OCI-LY7 (cell line): ENCODE measurements around the gene NPIPB12. TPM values are rescaled to one million over a fixed set of nuclear protein-coding genes. Genes with fewer than 3 reads are reported as not detected.
A peak's percentile ranks its signal among the peaks of the same experiment; 100 is the strongest.
"Not testable (repeated sequence)": the region's sequence is repeated elsewhere in the genome, so short reads cannot be mapped to it uniquely, and the experiment has no call there.

Experiments used
- Bru-seq: library from RNA; stranded (reverse); fragments of 400-500 nt; gene quantifications from one replicate; lab custom pipeline; 2021; lab: Mats Ljungman, UMichigan
- BruChase-seq, 2 experiments: library from RNA; stranded (reverse); fragments of 400-500 nt; gene quantifications; one replicate each; lab custom pipeline; 2021; lab: Mats Ljungman, UMichigan
- BruUV-seq: library from RNA; stranded (reverse); fragments of 400-500 nt; replicated peaks from 2 replicates; lab custom pipeline; 2021; lab: Mats Ljungman, UMichigan
- CTCF ChIA-PET: fragments of 300-600 bp; sonication (Branson Sonifier 250); formaldehyde crosslinking; loops from one replicate; lab custom pipeline; 2022; ENCODE audit warnings: antibody characterized with exemption; ENCODE audit not compliant: unreplicated experiment; lab: Charles Lee
- POLR2A ChIA-PET: fragments of 300-600 bp; sonication (Branson Sonifier 250); formaldehyde crosslinking; loops from one replicate; lab custom pipeline; 2022; ENCODE audit warnings: antibody characterized with exemption; lab: Charles Lee
- DNase-seq: peaks from one replicate; pipeline ENCODE4 v3.0.0-alpha.2; 2015; ENCODE audit warnings: low spot score
- H2AFZ ChIP-seq: fragments of 200-600 bp; sonication (generic), shearing (Covaris generic); 2 replicates; pipeline ENCODE4 v1.6.1; 2014; ENCODE audit warnings: mild to moderate bottlenecking, antibody characterized with exemption, low read length, moderate library complexity
- H3K27ac ChIP-seq: fragments of 200-600 bp; sonication (generic); 2 replicates; pipeline ENCODE4 v1.5.1; 2014; ENCODE audit warnings: mixed run types, low read depth, mild to moderate bottlenecking, moderate library complexity, low read length, inconsistent platforms; ENCODE audit not compliant: poor library complexity, severe bottlenecking
- H3K36me3 ChIP-seq: fragments of 200-600 bp; sonication (generic); 2 replicates; pipeline ENCODE4 v1.6.1; 2014; ENCODE audit warnings: mild to moderate bottlenecking, antibody characterized with exemption, low read length, moderate library complexity, mixed read lengths; ENCODE audit not compliant: insufficient read depth
- H3K4me1 ChIP-seq: fragments of 200-600 bp; sonication (generic); 2 replicates; pipeline ENCODE4 v1.5.1; 2014; ENCODE audit warnings: mild to moderate bottlenecking, low read length; ENCODE audit not compliant: insufficient read depth, poor library complexity, severe bottlenecking
- H3K4me2 ChIP-seq: fragments of 200-600 bp; sonication (generic); 2 replicates; pipeline ENCODE4 v1.6.1; 2014; ENCODE audit warnings: mild to moderate bottlenecking, low read length
- H3K4me3 ChIP-seq: fragments of 200-600 bp; sonication (generic); 2 replicates; pipeline ENCODE4 v1.5.1; 2014; ENCODE audit warnings: mild to moderate bottlenecking, low read depth, low read length; ENCODE audit not compliant: poor library complexity, severe bottlenecking
- H3K79me2 ChIP-seq: fragments of 200-600 bp; sonication (generic); 2 replicates; pipeline ENCODE4 v1.6.1; 2016; ENCODE audit warnings: low read depth, mild to moderate bottlenecking, low read length, moderate library complexity, mixed read lengths; ENCODE audit not compliant: insufficient read depth
- H3K9me2 ChIP-seq: fragments of 200-600 bp; sonication (generic); 2 replicates; pipeline ENCODE4 v1.6.1; 2016; ENCODE audit warnings: mild to moderate bottlenecking, low read length, mixed read lengths; ENCODE audit not compliant: insufficient read depth
- H3K9me3 ChIP-seq: fragments of 200-600 bp; sonication (generic); 2 replicates; pipeline ENCODE4 v1.6.1; 2014; ENCODE audit warnings: mild to moderate bottlenecking, mixed run types, low read length, mixed read lengths
- H4K20me1 ChIP-seq: fragments of 200-600 bp; sonication (generic); 2 replicates; pipeline ENCODE4 v1.6.1; 2014; ENCODE audit warnings: mild to moderate bottlenecking, antibody characterized with exemption, low read length, moderate library complexity, mixed read lengths; ENCODE audit not compliant: insufficient read depth
- intact Hi-C: fragments of 100-400 bp; cut with micrococcal nuclease; formaldehyde crosslinking; loops from one replicate; pipeline ENCODE4 v1.10.0; 2022; ENCODE audit not compliant: unreplicated experiment
- long read RNA-seq: library from polyadenylated mRNA; stranded (forward); transcript quantifications from one replicate; pipeline ENCODE4 v2.0.0, GENCODE V29; 2022
- total RNA-seq, 2 experiments: library from RNA; depleted of rRNA in 1 of 2; stranded (reverse); fragments of >200 nt in 1 of 2; shearing (Covaris generic) in 1 of 2; gene quantifications; 2 replicates each; pipeline ENCODE4 v1.2.3, GENCODE V29; 2014 to 2022

Gene NPIPB12
- total RNA-seq (2014; rRNA removed; shearing (Covaris generic)) (63.6 and 68.7 TPM in 2 replicates), total RNA-seq (2022) (152 and 170 TPM in 2 replicates), Bru-seq, nascent RNA (percentile 60 among the genes with signal in this experiment), BruChase-seq, experiment 1, labeled RNA remaining after a 6-hour chase (percentile 80 among the genes with signal in this experiment), BruChase-seq, experiment 2, labeled RNA remaining after a 2-hour chase (percentile 74 among the genes with signal in this experiment)
- long read RNA-seq, partial matches to known transcripts: 1 of 4 reads
- long read RNA-seq, other reads (novel, unspliced or antisense): 3 of 4 reads

DNA sequence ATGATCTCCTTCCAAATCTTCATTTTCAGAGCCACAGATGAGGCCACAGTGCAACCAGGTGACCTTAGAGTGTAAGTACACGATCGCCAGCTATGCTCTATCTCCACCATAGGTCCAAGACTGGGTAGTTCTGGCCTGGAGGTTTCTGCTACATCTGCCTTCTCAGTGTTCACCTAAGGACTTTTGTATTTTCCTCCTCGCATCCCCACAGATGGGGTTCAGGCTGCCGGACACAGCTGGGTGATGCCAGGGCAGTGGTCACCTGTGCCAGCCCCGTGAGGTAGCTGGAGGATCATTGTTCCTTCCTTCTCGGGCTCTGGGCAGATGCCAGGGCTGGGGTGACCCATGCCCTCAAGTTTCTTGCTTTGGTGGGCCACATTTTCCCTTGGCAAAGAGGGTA is at the start of gene NPIPB12:
Gene NPIPB12, minus strand, starts transcription at position 101 of the 400 bp plus-strand sequence.
- H3K4me2 ChIP-seq, H4K20me1 ChIP-seq, H3K4me3 ChIP-seq, CTCF ChIA-PET, H3K9me2 ChIP-seq, H3K9me3 ChIP-seq, intact Hi-C loops, H2AFZ ChIP-seq, H3K36me3 ChIP-seq, H3K79me2 ChIP-seq, DNase-seq, H3K4me1 ChIP-seq, H3K27ac ChIP-seq, BruUV-seq, POLR2A ChIA-PET: not testable (repeated sequence)

- H2AFZ ChIP-seq, POLR2A ChIA-PET, H3K4me3 ChIP-seq, H3K36me3 ChIP-seq, H3K27ac ChIP-seq, BruUV-seq, H3K4me2 ChIP-seq, intact Hi-C loops, H3K9me2 ChIP-seq, H3K79me2 ChIP-seq, DNase-seq, H4K20me1 ChIP-seq, H3K4me1 ChIP-seq, CTCF ChIA-PET, H3K9me3 ChIP-seq: not testable (repeated sequence)
Observed at GRCh38 chr16:29521520-29521919, 15.3 kb upstream of the NPIPB12 start.

- H3K9me2 ChIP-seq, POLR2A ChIA-PET, H2AFZ ChIP-seq, H3K36me3 ChIP-seq, H3K27ac ChIP-seq, BruUV-seq, H3K4me1 ChIP-seq, H3K9me3 ChIP-seq, H3K4me3 ChIP-seq, intact Hi-C loops, H3K79me2 ChIP-seq, CTCF ChIA-PET, DNase-seq, H4K20me1 ChIP-seq, H3K4me2 ChIP-seq: not testable (repeated sequence)
Observed at GRCh38 chr16:29482276-29482675, 23.9 kb downstream of the NPIPB12 start.

DNA sequence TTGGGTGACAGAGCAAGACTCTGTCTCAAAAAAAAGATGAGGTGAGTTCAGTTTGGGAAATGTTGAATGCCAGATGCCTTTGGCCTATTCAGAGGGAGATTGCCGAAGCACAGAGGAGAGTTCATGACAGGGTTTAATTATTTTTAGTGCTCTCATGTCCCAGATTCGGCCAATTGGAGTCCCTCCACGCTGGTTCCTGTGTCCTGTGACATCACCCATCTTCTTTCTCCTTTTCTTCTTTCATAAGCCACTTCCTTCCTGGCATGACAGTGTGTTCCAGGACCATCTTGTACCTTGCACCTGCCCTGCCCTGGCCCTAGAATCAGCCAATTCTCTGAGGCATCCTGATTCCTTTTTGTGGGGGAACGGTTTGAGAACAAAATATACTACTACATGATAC is 34.1 kb downstream of the NPIPB12 start:
- intact Hi-C loops, H3K36me3 ChIP-seq, H3K9me2 ChIP-seq, H3K79me2 ChIP-seq, H2AFZ ChIP-seq, H4K20me1 ChIP-seq, H3K4me1 ChIP-seq, H3K9me3 ChIP-seq, POLR2A ChIA-PET, BruUV-seq, H3K4me2 ChIP-seq, H3K27ac ChIP-seq, DNase-seq, H3K4me3 ChIP-seq, CTCF ChIA-PET: not testable (repeated sequence)

- CTCF ChIA-PET, intact Hi-C loops, DNase-seq, H3K9me3 ChIP-seq, H3K9me2 ChIP-seq, H2AFZ ChIP-seq, H3K36me3 ChIP-seq, H3K4me3 ChIP-seq, POLR2A ChIA-PET, H3K4me1 ChIP-seq, H3K79me2 ChIP-seq, H3K27ac ChIP-seq, BruUV-seq, H4K20me1 ChIP-seq: not testable (repeated sequence)
- 0 out of 2 replicates have a peak overlapping the region, but pooled peaks have one; percentile 34 for H3K4me2 ChIP-seq
Observed at GRCh38 chr16:29469660-29470059, 36.5 kb downstream of the NPIPB12 start.

- POLR2A ChIA-PET, H3K9me3 ChIP-seq, CTCF ChIA-PET: not testable (repeated sequence)
Observed at GRCh38 chr16:29467654-29468366, 38.4 kb downstream of the NPIPB12 start.

More at GRCh38 chr16:29467654-29468366, 38.4 kb downstream of the NPIPB12 start:
- H3K4me1 ChIP-seq, H4K20me1 ChIP-seq, BruUV-seq, H3K4me2 ChIP-seq, H3K9me2 ChIP-seq, H3K79me2 ChIP-seq, H3K4me3 ChIP-seq, DNase-seq, H3K36me3 ChIP-seq, H2AFZ ChIP-seq, intact Hi-C loops, H3K27ac ChIP-seq: not testable (repeated sequence)
